Measurements from ENCODE around the gene TOMM70. TPM values are rescaled to one million over a fixed set of nuclear protein-coding genes. Genes with fewer than 3 reads are reported as not detected.

The TOMM70 gene
- total and polyA plus RNA-seq, 2 of the 13 experiments (the other 11 are each of a cell fraction or from before 2014, with no cell fraction given): 27.0 to 77.2 TPM

DNA sequence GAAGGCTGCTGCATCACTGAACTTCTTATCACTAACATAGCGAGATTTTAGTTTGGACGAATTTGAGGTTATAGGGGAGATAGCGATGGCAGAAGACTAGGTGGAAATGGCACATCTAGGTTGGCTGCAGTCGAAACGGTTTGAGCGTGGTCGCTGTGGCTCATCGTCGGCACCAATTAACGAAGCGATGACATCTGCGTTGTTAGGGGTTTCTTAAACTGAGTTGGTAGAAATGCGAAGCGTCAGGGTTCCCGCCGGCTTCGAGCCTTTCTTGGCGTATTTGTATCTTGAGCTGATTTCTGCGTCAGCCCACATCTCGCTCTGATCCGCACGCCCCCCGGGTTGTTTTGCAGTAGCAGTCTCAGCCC, 769 bp upstream of the TOMM70 start (continued):
- TF ChIP-seq ZFAT (CRISPR knock-in tag; conservative IDR thresholded peaks at IDR 0.05) (no peak), ZSCAN20 (CRISPR knock-in tag; IDR thresholded peaks at IDR 0.05; ENCODE audit: borderline replicate concordance) (0 out of 2 replicates have a peak, but pooled peaks have one; percentile 11), MED13 (CRISPR knock-in tag; IDR thresholded peaks at IDR 0.05) (no peak), FOXK2 (IDR thresholded peaks at IDR 0.05) (no peak), ZNF747 (CRISPR knock-in tag; IDR thresholded peaks at IDR 0.05; ENCODE audit: borderline replicate concordance) (peak; percentile 32; the same call in 1 of the 2 replicates), ZBTB21 (CRISPR knock-in tag; IDR thresholded peaks at IDR 0.05) (no peak), RORA (CRISPR knock-in tag; IDR thresholded peaks at IDR 0.05) (no peak), ZNF33A (CRISPR knock-in tag; IDR thresholded peaks at IDR 0.05; ENCODE audit: borderline replicate concordance) (0 out of 2 replicates have a peak, but pooled peaks have one; percentile 18), SMYD3 (CRISPR knock-in tag; IDR thresholded peaks at IDR 0.05) (no peak), TSC22D2 (CRISPR knock-in tag; IDR thresholded peaks at IDR 0.05; ENCODE audit: borderline replicate concordance) (no peak), ZNF326 (CRISPR knock-in tag; IDR thresholded peaks at IDR 0.05; ENCODE audit: borderline replicate concordance) (no peak), ZNF263 (CRISPR knock-in tag; IDR thresholded peaks at IDR 0.05) (no peak), MAFF (IDR thresholded peaks at IDR 0.05; ENCODE audit: low read depth, low read length) (no peak), IKZF1 (IDR thresholded peaks at IDR 0.05) (no peak), EP300 (IDR thresholded peaks at IDR 0.05; ENCODE audit: low read depth in 2 of 2, low read length in 2 of 2) (no peak), EP300 (CRISPR knock-in tag; IDR thresholded peaks at IDR 0.05; ENCODE audit: borderline replicate concordance) (no peak), HIVEP1 (CRISPR knock-in tag; IDR thresholded peaks at IDR 0.05) (no peak), ZNF256 (CRISPR knock-in tag; conservative IDR thresholded peaks at IDR 0.05) (no peak), ZNF598 (CRISPR knock-in tag; IDR thresholded peaks at IDR 0.05; ENCODE audit: borderline replicate concordance) (0 out of 2 replicates have a peak, but pooled peaks have one; percentile 44), KLF16 (CRISPR knock-in tag; IDR thresholded peaks at IDR 0.05) (0 out of 4 replicates have a peak, but pooled peaks have one; percentile 11 to 66)
- TF ChIP-seq, protein P1, sequence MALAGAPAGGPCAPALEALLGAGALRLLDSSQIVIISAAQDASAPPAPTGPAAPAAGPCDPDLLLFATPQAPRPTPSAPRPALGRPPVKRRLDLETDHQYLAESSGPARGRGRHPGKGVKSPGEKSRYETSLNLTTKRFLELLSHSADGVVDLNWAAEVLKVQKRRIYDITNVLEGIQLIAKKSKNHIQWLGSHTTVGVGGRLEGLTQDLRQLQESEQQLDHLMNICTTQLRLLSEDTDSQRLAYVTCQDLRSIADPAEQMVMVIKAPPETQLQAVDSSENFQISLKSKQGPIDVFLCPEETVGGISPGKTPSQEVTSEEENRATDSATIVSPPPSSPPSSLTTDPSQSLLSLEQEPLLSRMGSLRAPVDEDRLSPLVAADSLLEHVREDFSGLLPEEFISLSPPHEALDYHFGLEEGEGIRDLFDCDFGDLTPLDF (CRISPR knock-in tag; IDR thresholded peaks at IDR 0.05): 0 out of 2 replicates have a peak, but pooled peaks have one; percentile 3
- TF ChIP-seq, protein P2, sequence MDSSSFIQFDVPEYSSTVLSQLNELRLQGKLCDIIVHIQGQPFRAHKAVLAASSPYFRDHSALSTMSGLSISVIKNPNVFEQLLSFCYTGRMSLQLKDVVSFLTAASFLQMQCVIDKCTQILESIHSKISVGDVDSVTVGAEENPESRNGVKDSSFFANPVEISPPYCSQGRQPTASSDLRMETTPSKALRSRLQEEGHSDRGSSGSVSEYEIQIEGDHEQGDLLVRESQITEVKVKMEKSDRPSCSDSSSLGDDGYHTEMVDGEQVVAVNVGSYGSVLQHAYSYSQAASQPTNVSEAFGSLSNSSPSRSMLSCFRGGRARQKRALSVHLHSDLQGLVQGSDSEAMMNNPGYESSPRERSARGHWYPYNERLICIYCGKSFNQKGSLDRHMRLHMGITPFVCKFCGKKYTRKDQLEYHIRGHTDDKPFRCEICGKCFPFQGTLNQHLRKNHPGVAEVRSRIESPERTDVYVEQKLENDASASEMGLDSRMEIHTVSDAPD (CRISPR knock-in tag; IDR thresholded peaks at IDR 0.05): no peak
- TF ChIP-seq, protein P3, sequence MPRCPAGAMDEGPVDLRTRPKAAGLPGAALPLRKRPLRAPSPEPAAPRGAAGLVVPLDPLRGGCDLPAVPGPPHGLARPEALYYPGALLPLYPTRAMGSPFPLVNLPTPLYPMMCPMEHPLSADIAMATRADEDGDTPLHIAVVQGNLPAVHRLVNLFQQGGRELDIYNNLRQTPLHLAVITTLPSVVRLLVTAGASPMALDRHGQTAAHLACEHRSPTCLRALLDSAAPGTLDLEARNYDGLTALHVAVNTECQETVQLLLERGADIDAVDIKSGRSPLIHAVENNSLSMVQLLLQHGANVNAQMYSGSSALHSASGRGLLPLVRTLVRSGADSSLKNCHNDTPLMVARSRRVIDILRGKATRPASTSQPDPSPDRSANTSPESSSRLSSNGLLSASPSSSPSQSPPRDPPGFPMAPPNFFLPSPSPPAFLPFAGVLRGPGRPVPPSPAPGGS (CRISPR knock-in tag; IDR thresholded peaks at IDR 0.05): no peak
- TF ChIP-seq, protein P4, sequence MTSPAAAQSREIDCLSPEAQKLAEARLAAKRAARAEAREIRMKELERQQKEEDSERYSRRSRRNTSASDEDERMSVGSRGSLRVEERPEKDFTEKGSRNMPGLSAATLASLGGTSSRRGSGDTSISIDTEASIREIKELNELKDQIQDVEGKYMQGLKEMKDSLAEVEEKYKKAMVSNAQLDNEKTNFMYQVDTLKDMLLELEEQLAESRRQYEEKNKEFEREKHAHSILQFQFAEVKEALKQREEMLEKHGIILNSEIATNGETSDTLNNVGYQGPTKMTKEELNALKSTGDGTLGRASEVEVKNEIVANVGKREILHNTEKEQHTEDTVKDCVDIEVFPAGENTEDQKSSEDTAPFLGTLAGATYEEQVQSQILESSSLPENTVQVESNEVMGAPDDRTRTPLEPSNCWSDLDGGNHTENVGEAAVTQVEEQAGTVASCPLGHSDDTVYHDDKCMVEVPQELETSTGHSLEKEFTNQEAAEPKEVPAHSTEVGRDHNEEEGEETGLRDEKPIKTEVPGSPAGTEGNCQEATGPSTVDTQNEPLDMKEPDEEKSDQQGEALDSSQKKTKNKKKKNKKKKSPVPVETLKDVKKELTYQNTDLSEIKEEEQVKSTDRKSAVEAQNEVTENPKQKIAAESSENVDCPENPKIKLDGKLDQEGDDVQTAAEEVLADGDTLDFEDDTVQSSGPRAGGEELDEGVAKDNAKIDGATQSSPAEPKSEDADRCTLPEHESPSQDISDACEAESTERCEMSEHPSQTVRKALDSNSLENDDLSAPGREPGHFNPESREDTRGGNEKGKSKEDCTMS (CRISPR knock-in tag; conservative IDR thresholded peaks at IDR 0.05): no peak
- TF ChIP-seq, protein P5, sequence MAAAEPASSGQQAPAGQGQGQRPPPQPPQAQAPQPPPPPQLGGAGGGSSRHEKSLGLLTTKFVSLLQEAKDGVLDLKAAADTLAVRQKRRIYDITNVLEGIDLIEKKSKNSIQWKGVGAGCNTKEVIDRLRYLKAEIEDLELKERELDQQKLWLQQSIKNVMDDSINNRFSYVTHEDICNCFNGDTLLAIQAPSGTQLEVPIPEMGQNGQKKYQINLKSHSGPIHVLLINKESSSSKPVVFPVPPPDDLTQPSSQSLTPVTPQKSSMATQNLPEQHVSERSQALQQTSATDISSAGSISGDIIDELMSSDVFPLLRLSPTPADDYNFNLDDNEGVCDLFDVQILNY (CRISPR knock-in tag; conservative IDR thresholded peaks at IDR 0.05): no peak
